HG03354 (cell line): ENCODE measurements around the gene OR2F1.
"Not testable (repeated sequence)": the region's sequence is repeated elsewhere in the genome, so short reads cannot be mapped to it uniquely, and the experiment has no call there.

Experiments
- ATAC-seq: cut with Tn5 transposase; IDR thresholded peaks from one replicate; pipeline ENCODE4 v1.9.1; 2021; ENCODE audit warnings: mild to moderate bottlenecking; ENCODE audit not compliant: unreplicated experiment, poor library complexity, severe bottlenecking

OR2F1 gene

GRCh38 chr7:144001543-144001942, 46.9 kb downstream of the OR2F1 start:
- no peak for ATAC-seq

DNA sequence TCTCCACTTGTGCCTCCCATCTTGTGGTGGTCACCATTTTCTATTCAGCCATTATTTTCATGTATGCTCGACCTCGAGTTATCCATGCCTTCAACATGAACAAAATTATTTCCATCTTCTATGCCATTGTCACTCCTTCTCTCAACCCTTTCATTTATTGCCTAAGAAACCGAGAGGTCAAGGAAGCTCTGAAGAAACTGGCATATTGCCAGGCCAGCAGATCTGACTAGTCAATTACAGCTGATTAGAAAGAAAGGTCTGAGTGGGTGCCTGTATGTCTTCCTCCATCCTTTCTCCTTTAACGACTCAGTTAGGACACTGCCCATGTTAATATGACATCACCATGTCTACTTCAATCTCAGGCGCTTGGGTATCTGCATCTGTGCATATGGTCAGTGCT, 50.1 kb downstream of the OR2F1 start:
- ATAC-seq, result no peak

DNA sequence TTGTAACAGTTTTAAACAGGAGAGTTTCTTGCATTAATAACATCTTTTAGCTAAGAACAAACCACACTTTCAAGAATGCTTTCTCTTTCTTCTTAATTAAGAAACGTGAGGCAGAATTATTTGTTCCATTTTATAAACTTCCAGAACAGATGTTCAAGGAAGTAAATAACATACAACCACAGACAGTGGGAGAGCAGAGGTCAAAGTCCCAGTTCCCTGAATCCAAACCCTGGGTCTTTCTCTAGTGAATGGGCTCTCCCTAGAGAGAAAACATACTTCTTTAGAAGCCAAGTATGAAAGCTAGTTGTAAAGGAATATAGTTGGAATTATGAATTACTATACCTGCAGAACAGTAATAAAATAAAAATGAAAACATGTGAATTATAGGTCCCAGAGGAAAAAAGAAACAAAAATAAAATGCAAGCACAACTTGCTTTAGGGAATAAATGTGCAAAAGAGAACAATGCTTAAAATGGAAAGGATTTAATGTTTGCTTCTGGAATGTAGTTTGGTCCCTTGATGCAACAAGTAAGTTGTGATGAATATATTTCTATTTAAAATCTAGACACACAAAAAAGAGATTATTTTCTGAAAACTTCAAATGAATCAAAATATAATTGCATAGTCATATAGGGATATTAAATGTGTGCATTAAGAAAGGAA, 51.5 kb downstream of the OR2F1 start:
- no peak for ATAC-seq

- no peak for ATAC-seq
Measured at GRCh38 chr7:144006692-144007042, 52.0 kb downstream of the OR2F1 start.

DNA sequence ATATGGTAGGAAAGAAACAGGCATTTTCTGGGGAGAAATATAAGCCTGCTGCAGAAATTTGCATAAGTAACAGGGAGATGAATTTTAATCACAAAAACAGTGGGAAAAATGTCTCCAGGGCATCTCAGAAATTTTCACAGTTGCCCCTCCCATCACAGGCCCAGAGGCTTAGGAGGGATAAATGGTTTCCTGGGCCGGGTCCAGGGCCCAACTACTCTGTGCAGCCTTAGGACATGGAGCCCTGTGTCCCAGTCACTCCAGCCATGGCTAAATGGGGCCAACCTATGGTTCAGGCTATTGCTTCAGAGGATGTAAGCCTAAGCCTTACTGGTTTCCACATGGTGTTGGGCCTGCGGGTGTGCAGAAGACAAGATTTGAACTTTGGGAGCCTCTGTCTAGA, 54.7 kb downstream of the OR2F1 start:
- ATAC-seq, result no peak

DNA sequence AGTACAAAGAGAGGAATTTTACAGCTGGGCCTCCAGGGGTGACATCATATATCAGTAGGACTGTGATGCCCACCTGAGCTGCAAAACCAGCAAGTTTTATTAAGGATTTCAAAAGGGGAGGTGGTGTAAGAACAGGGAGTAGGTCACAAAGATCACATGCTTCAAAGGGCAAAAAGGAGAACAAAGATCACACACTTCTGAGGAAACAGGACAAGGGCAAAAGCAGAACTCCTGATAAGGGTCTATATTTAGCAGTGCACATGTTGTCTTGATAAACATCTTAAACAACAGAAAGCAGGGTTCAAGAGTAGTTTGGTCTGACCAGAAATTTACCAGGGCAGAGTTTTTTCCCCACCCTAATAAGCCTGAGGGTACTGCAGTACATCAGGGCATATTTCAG, 55.4 kb downstream of the OR2F1 start:
- ATAC-seq, result not testable (repeated sequence)

DNA sequence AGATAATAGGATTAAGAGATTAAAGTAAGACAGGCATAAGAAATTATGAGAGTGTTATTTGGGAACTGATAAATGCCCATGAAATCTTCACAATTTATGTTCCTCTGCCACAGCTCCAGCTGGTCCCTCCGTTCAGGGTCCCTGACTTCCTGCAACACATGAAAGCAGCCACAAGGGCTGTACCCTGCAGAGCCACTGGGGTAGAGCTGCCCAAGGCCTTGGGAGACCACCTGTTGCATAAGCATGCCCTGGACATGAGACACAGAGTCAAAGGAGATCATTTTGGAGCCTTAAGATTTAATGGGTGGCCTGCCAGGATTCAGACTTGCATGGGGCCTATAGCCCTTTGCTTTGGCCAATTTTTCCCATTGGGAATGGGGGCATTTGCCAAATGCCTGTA, 56.2 kb downstream of the OR2F1 start:
- ATAC-seq, result not testable (repeated sequence)

DNA sequence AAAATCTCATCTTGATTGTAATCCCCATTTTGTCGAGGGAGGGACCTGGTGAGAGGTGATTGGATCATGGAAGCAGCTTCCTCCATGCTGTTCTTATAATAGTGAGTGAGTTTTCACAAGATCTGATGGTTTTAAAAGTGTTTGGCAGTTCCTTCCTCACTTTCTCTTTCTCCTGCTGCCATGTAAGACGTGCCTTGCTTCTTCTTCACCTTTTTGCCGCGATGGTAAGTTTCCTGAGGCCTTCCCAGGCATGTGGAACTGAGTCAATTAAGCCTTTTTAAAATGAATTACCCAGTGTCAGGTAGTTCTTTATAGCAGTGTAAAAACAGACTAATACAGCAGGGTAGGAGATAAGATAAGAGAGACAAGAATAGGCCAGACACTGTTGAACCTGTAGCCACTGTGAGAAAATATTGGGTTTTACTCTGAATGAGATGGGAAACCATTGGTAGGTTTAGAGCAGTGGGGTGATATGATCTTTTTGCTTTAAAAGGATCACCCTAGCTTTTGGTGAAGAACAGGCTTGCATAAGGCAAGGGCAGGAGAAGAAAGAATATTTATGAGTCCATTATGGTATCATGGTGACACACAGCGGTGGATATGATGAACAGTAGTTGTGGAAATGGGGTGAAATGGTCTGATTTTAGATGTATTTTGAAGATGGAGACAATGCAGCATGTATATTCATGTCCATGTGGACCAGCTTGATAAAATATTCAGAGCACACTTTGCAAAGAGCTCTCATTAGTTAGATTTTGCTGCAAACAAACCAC, 57.0 kb downstream of the OR2F1 start:
- no peak for ATAC-seq
